ENCODE data around the gene TAF1. TPM values are rescaled to one million over a fixed set of nuclear protein-coding genes. Genes with fewer than 3 reads are reported as not detected.
A peak's percentile ranks its signal among the peaks of the same experiment; 100 is the strongest.
"Not testable (repeated sequence)": the region's sequence is repeated elsewhere in the genome, so short reads cannot be mapped to it uniquely, and the experiment has no call there.

Gene TAF1
- total RNA-seq, 2 experiments from 2014 or later: 24.3 to 26.3 TPM

GRCh38 chrX:71482228-71482958 lies 116.2 kb downstream of the TAF1 start:
- POLR2A ChIA-PET: no interaction called here
- H3K4me3 Mint-ChIP-seq: no peak overlapping the region
- CTCF ChIA-PET: no interaction called here
- intact Hi-C loops (cut with micrococcal nuclease): no loop called here
- no peaks in the 10 kb centered on the region for H3K36me3 Mint-ChIP-seq
- no peak for DNase-seq
- H3K9me3 Mint-ChIP-seq: no peaks in the 10 kb centered on the region
- H3K27ac Mint-ChIP-seq: no peak overlapping the region
- no peaks in the 10 kb centered on the region for H3K27me3 Mint-ChIP-seq
- H3K4me1 Mint-ChIP-seq (ENCODE audit: low read depth): no peaks in the 10 kb centered on the region

DNA sequence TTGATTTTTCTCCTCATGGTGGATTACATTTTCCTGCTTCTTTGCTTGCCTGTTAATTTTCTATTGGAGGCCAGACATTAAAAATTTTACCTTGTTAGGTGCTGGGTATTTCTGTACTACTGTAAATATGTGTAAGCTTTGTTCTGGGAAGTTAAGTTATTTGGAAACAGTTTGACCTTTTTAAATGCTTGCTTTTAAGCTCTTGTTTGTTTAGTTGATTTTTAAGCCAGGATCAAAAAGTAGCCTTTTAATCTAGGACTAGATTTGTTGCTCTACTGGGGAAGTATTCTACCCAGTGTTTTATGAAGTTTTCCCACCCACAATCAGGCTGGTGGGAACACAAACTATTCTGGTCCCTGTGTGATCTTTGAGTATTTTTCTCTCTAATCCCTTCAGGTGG lies 121.7 kb downstream of the TAF1 start:
- intact Hi-C loops (cut with micrococcal nuclease): no loop called here
- no peaks in the 10 kb centered on the region for H3K36me3 Mint-ChIP-seq
- no peaks in the 10 kb centered on the region for H3K9me3 Mint-ChIP-seq
- no peak for DNase-seq
- ChIA-PET CTCF (no interaction called here), POLR2A (no interaction called here)
- peaks cover 5% of the 10 kb centered on the region for H3K4me1 Mint-ChIP-seq (ENCODE audit: low read depth)
- no peak overlapping the region for H3K27ac Mint-ChIP-seq
- no peaks in the 10 kb centered on the region for H3K27me3 Mint-ChIP-seq
- no peak overlapping the region for H3K4me3 Mint-ChIP-seq

DNA sequence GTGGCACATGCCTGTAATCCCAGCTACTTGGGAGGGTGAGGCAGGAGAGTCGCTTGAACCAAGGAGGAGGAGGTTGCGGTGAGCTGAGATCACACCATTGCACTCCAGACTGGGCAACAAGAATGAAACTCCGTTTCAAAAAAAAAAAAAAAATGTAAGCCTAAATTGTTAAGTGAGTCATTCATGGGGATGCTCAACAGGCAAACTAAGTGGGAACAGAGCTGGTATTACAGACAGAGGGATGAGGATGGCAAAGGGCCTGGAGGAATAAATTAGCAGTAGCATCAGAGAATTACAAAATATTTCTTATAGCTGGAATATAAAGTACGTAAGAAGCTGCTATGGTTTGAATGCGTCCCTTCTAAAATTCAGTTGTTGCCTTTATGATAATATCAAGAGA lies 123.4 kb downstream of the TAF1 start:
- Mint-ChIP-seq H3K9me3 (peaks cover 1% of the 10 kb centered on the region), H3K4me1 (ENCODE audit: low read depth) (peaks cover 9% of the 10 kb centered on the region), H3K27me3 (no peaks in the 10 kb centered on the region), H3K27ac (no peak overlapping the region), H3K36me3 (peaks cover 2% of the 10 kb centered on the region), H3K4me3 (no peak overlapping the region)
- intact Hi-C loops (cut with micrococcal nuclease): no loop called here
- CTCF ChIA-PET: no interaction called here
- POLR2A ChIA-PET: no interaction called here
- DNase-seq: no peak

DNA sequence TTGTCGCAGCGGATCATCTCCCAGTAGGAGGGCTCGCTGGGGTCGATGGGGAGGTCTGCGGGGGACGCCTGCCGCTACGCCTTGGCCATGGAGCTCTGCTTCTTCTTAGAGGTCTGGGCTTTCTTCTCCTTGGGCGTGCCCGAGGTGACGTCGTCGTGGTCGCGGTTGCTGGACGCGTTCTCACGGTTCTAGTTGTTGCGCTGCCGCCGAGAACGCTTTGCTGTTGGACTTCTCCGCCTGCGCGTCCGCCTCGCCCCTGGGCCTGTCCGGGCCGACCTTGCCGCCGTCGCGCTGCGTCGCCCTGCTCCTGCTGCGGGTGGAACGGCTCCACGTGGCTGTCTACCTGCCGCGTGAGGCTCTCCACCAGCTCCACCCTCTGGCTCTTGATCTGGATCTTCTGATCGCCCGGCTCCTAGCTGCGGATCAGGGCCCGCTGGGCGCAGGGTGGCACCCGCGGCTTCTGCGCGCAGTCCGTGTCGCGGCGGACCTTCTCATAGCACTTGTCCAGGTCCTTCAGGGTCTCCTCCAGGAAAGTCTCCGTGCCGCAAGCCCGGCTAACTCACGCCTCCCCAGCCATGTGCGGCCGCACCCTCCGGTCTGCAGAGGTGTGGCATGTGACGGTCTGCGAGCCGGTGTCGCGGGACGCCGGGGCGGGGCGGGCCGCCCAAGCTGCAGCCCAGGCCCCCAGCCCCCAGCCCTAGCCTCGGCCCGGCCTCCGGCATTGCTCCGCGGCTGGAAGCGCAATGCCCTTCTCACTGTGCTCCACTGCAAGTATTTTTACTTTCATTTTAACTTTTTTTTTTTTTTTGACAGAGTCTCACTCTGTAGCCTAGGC lies 126.3 kb downstream of the TAF1 start:
- Mint-ChIP-seq H3K4me3 (peak overlapping the region; percentile 75), H3K27ac (peak overlapping the region; percentile 13), H3K36me3 (peaks cover 3% of the 10 kb centered on the region), H3K4me1 (ENCODE audit: low read depth) (peaks cover 9% of the 10 kb centered on the region), H3K9me3 (peaks cover 2% of the 10 kb centered on the region), H3K27me3 (no peaks in the 10 kb centered on the region)
- POLR2A ChIA-PET: interaction anchor here (0.8 to 2.3 kb wide), 4 partner anchors 39 to 58 kb away, joined by 3 to 9 read pairs (median 4); no protein-coding TSS in a partner anchor
- intact Hi-C loops (cut with micrococcal nuclease): loop anchor here (5.0 kb wide), 1 partner anchor 40 kb away; the partner anchor contains the start of gene OGT
- CTCF ChIA-PET: interaction anchor here (1.0 kb wide), 1 partner anchor 47 kb away, joined by 3 read pairs; no protein-coding TSS in a partner anchor
- peak; percentile 56 for DNase-seq

- no peak for DNase-seq
- H3K4me1 Mint-ChIP-seq (ENCODE audit: low read depth): peaks cover 9% of the 10 kb centered on the region
- intact Hi-C loops (cut with micrococcal nuclease): loop anchor here (5.0 kb wide), 1 partner anchor 39 kb away; the partner anchor contains the start of gene OGT
- H3K27me3 Mint-ChIP-seq: no peaks in the 10 kb centered on the region
- peak overlapping the region; percentile 75 for H3K4me3 Mint-ChIP-seq
- no peak overlapping the region for H3K27ac Mint-ChIP-seq
- CTCF ChIA-PET: interaction anchor here (1.3 kb wide), 1 partner anchor 22 kb away, joined by 3 read pairs; no protein-coding TSS in a partner anchor
- H3K36me3 Mint-ChIP-seq: peaks cover 3% of the 10 kb centered on the region
- POLR2A ChIA-PET: interaction anchor here (0.8 to 2.3 kb wide), 4 partner anchors 38 to 57 kb away, joined by 3 to 9 read pairs (median 4); no protein-coding TSS in a partner anchor
- H3K9me3 Mint-ChIP-seq: peaks cover 2% of the 10 kb centered on the region
Measured at GRCh38 chrX:71493111-71493613, 127.0 kb downstream of the TAF1 start.

- H3K9me3 Mint-ChIP-seq; intact Hi-C loops (cut with micrococcal nuclease); H3K36me3 Mint-ChIP-seq; H3K4me1 Mint-ChIP-seq (ENCODE audit: low read depth); POLR2A ChIA-PET; CTCF ChIA-PET; H3K27me3 Mint-ChIP-seq; H3K27ac Mint-ChIP-seq; H3K4me3 Mint-ChIP-seq; DNase-seq: not testable (repeated sequence)
Measured at GRCh38 chrX:71495979-71496378, 129.8 kb downstream of the TAF1 start.

DNA sequence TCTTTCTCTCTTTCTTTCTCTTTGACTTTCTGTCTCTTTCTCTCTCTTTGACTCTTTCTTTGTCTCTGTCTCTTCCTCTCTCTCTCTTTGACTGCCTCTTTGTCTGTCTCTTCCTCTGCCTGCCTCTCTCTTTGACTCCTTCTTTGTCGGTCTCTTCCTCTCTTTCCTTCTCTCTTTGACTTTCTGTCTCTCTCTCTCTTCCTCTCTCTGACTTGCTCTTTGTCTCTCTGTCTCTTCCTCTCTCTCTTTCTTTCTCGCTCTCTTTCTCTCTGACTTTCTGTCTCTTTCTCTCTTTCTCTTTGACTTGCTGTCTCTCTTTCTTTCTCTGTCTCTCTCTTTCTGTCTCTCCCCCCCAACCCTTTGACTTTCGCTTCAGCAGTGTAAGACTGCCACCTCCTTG lies 130.3 kb downstream of the TAF1 start:
- CTCF ChIA-PET: no interaction called here
- H3K27me3 Mint-ChIP-seq: no peaks in the 10 kb centered on the region
- no peak for DNase-seq
- peaks cover 3% of the 10 kb centered on the region for H3K36me3 Mint-ChIP-seq
- no peak overlapping the region for H3K27ac Mint-ChIP-seq
- peaks cover 2% of the 10 kb centered on the region for H3K9me3 Mint-ChIP-seq
- H3K4me1 Mint-ChIP-seq (ENCODE audit: low read depth): peaks cover 9% of the 10 kb centered on the region
- POLR2A ChIA-PET: no interaction called here
- H3K4me3 Mint-ChIP-seq: no peak overlapping the region
- intact Hi-C loops (cut with micrococcal nuclease): no loop called here

GRCh38 chrX:71502080-71502479 lies 135.9 kb downstream of the TAF1 start:
- CTCF ChIA-PET; DNase-seq; H3K36me3 Mint-ChIP-seq; H3K4me1 Mint-ChIP-seq (ENCODE audit: low read depth); H3K27me3 Mint-ChIP-seq; H3K9me3 Mint-ChIP-seq; POLR2A ChIA-PET; intact Hi-C loops (cut with micrococcal nuclease); H3K4me3 Mint-ChIP-seq; H3K27ac Mint-ChIP-seq: not testable (repeated sequence)

- no peaks in the 10 kb centered on the region for H3K36me3 Mint-ChIP-seq
- H3K27ac Mint-ChIP-seq: no peak overlapping the region
Measured at GRCh38 chrX:71504346-71504745, 138.2 kb downstream of the TAF1 start.

DNA sequence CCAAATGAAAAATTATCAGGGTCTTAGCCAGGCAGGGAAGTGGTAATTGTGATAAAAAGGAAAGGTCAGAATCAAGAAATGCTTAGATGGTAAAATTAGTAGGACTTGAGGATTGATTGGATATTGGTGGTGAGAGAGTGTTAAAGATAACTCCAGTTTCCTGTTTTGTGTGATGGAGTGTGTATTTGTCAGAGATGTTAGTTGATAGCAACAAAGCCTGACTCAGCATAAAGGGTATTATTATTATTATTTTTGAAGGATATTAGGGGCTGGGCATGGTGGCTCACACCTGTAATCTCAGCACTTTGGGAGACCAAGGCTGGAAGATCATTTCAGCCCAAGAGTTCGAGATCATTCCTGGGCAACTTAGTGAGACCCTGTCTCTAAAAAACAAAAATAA lies 143.1 kb downstream of the TAF1 start:
- Mint-ChIP-seq H3K27ac (no peak overlapping the region), H3K4me3 (no peak overlapping the region), H3K27me3 (no peaks in the 10 kb centered on the region), H3K9me3 (peaks cover 3% of the 10 kb centered on the region), H3K36me3 (no peaks in the 10 kb centered on the region), H3K4me1 (ENCODE audit: low read depth) (peaks cover 9% of the 10 kb centered on the region)
- intact Hi-C loops (cut with micrococcal nuclease): no loop called here
- DNase-seq: no peak
- ChIA-PET CTCF (no interaction called here), POLR2A (no interaction called here)

More at GRCh38 chrX:71504346-71504745, 138.2 kb downstream of the TAF1 start:
- H3K4me1 Mint-ChIP-seq (ENCODE audit: low read depth): no peaks in the 10 kb centered on the region
- H3K4me3 Mint-ChIP-seq: no peak overlapping the region
- DNase-seq: no peak
- H3K27me3 Mint-ChIP-seq: no peaks in the 10 kb centered on the region
- intact Hi-C loops (cut with micrococcal nuclease): no loop called here
- POLR2A ChIA-PET: no interaction called here
- CTCF ChIA-PET: no interaction called here
- no peaks in the 10 kb centered on the region for H3K9me3 Mint-ChIP-seq

GRCh38 chrX:71510161-71510560 lies 144.0 kb downstream of the TAF1 start:
- H3K9me3 Mint-ChIP-seq: peaks cover 3% of the 10 kb centered on the region
- intact Hi-C loops (cut with micrococcal nuclease): no loop called here
- no peak overlapping the region for H3K27ac Mint-ChIP-seq
- H3K4me3 Mint-ChIP-seq: no peak overlapping the region
- H3K4me1 Mint-ChIP-seq (ENCODE audit: low read depth): peaks cover 16% of the 10 kb centered on the region
- ChIA-PET POLR2A (no interaction called here), CTCF (no interaction called here)
- H3K27me3 Mint-ChIP-seq: no peaks in the 10 kb centered on the region
- no peaks in the 10 kb centered on the region for H3K36me3 Mint-ChIP-seq
- DNase-seq: no peak

DNA sequence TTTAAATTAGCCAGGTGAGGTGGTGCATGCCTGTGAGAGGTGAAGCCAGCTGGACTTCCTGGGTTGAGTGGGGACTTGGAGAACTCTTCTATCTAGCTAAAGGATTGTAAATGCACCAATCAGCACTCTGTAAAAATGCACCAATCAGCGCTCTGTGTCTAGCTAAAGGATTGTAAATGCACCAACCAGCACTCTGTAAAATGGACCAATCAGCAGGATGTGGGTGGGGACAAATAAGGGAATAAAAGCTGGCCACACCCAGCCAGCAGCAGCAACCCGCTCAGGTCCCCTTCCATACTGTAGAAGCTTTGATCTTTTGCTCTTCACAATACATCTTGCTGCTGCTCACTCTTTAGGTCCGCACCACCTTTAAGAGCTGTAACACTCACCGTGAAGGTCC lies 147.6 kb downstream of the TAF1 start:
- H3K9me3 Mint-ChIP-seq; intact Hi-C loops (cut with micrococcal nuclease); H3K27me3 Mint-ChIP-seq; H3K27ac Mint-ChIP-seq; POLR2A ChIA-PET; DNase-seq; H3K36me3 Mint-ChIP-seq; H3K4me3 Mint-ChIP-seq: not testable (repeated sequence)
- CTCF ChIA-PET: interaction anchor here (0.6 to 1.6 kb wide), 3 partner anchors 11 to 22 kb away, joined by 3 read pairs; no protein-coding TSS in a partner anchor
- H3K4me1 Mint-ChIP-seq (ENCODE audit: low read depth): peaks cover 16% of the 10 kb centered on the region

Data from activated CD4-positive, alpha-beta memory T cell treated with anti-CD3 and anti-CD28 coated beads for 36 hours (primary cell).